NCI-H1417 treated with DMSO at 0.1 percent for 48 hours (cell line): Measurements from ENCODE around the gene PRC1.
"Not testable (repeated sequence)": the region's sequence is repeated elsewhere in the genome, so short reads cannot be mapped to it uniquely, and the experiment has no call there.

Experiments used
- DNase-seq: peaks from one replicate; lab custom pipeline; 2025; lab: John Stamatoyannopoulos, UW

Gene PRC1, protein sequence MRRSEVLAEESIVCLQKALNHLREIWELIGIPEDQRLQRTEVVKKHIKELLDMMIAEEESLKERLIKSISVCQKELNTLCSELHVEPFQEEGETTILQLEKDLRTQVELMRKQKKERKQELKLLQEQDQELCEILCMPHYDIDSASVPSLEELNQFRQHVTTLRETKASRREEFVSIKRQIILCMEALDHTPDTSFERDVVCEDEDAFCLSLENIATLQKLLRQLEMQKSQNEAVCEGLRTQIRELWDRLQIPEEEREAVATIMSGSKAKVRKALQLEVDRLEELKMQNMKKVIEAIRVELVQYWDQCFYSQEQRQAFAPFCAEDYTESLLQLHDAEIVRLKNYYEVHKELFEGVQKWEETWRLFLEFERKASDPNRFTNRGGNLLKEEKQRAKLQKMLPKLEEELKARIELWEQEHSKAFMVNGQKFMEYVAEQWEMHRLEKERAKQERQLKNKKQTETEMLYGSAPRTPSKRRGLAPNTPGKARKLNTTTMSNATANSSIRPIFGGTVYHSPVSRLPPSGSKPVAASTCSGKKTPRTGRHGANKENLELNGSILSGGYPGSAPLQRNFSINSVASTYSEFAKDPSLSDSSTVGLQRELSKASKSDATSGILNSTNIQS

DNA sequence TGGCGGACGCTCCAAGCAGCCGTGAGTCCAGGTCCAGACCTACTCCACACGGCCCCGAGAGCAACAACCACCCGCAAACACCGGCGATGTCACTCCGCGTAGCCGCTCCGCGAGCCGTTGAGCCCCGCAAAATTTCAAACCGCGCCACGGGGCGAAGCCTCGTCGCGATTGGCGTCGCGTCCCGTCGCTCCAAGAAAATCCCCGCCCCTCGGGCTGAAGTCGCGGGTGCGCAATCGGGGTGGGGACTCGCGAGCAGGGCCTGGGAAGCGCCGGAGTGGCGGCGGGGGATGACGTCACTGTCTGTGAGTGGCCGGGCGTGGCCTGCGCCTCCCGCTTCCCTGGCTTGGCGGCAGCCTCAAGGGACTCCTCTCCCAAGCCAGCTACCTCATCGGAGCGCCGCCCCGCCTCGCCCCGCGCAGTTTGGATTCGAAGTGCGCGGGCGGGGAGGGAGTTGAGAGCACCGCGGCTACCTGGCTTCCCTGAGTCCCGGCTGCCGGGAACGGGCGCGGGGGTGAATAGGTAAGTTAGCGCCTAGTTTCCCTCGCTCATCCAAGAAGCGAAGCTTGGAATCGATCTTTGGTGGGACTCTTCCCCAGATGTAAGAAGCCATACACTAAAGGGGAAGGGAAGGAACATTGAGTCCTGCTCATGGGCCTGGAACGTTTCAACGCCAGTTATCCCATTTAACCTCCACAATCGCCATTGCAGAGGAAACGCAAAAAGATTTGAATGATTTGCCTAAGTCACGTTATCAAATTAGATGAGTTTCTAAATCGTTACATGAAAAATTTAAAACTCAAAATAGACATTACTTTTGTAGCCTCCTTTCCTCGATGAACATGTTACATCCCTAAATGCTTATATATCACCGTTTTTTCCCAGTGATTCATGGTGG lies at the start of gene PRC1:
PRC1 (minus strand) TSS at position 119 of the 895 bp plus-strand sequence; CDS start at position 1, 118 bp downstream.
- DNase-seq, result peak; percentile 95

DNA sequence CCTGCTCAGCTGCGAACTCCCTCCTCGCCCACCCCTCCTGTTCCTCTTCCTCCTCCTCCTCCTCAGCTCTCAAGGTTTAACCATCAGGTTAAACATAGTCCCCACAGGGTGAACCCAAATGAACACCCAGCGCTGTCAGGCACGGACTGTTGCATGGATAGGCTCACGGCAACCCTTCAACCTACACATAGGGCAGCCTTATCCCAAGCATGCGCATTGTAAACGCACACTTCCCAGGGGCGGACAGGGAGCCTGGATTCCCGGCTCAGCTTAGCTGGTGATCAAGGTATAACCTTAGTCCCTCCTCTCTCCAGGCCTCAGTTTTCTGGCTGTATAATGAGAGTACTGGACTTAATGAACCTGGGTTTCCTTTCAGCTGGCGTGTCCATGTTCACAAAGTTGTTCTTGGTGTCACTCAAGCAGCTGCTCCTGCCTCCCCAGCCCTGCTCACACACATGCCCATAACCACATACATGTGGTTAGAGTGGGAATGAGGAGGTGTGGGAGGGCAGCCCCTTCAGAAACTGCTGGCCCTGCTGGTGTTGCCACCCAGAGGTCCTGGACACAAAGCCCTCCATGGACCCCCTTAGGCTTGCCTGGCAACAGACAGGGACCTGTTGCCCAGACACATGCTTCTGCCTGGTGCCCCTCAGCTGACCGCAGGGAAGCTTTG lies 49.0 kb upstream of the PRC1 start:
- no peak for DNase-seq

DNA sequence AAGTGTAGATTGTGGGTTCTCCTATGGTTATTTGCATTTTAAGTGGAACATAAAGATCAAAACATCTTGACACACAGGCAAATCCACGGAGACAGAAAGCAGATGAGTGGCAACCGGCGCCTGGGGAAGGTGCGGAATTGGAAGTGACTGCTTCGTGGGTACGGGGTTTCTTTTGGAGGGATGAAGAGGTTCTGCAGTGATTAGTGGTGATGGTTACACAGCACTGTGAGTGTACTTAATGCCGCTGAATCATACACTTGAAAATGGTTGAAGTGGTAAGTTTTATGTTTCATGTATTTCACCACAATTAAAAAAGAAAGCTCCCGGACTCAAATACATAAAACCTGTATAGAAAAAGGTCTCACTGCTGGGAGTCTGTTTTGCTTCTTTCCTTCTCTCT lies 46.5 kb upstream of the PRC1 start:
- no peak for DNase-seq

DNA sequence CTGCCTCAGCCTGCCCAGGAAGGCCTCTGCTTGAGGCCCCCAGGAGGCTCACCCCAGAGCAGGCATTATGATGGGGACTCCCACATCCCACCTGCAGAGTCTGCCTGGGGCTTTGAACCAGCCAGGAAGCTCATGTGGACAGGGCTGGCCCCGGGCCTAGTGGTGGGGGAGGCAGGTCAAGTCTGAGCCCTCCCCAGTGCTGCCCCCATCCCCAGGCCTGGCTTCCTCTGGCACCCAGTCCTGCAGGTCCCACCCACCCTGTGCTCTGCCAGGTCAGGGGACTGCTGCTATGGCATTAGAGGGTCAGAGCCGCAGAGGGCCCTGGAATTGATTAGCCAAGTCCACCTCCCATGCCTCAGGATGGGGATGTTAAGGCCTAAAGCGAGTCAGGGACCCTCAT lies 45.7 kb upstream of the PRC1 start:
- DNase-seq, result no peak

DNA sequence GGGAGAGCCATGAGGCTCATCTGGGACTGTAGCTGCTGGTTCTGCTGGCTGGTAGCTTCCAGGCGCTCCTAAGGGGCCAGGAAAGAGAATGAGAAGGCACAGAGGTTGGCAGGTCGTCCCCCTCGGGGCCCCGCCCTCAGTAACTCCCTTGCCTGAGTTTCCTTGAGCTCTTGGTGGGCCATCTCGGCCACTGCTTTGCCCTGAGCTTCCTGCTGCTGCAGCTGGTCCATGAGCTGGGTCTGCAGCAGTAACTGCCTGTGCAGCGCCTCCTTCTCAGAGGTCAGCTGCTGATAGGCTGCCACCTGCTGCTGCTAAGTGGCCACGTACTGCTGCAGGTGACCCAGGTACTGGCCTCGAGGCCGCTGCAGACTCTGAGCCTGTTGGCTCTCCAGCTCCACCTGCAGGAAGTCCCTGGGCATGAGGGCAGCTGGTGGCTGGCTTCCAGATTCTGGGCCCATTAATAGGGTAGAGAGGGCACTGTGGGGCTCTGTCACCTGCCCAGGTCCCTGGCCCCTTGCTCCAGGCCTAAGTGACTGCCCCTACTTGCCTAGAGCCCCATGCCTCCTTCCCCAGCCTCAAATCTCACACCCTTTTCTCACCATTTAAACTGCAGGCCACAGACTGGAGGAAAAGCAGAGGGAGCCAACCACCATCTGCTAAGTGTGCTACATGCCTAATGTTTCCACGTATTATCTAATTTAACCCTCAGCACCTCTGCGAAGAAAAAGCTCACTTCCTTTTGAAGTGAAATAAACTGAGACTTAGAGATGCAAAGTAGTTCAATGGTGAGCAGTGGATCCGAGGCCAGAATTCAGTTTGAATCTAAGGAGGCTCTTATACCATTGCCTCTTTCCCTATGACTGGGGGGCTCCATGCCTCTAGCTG lies 38.8 kb upstream of the PRC1 start:
- peak; percentile 28 for DNase-seq

DNA sequence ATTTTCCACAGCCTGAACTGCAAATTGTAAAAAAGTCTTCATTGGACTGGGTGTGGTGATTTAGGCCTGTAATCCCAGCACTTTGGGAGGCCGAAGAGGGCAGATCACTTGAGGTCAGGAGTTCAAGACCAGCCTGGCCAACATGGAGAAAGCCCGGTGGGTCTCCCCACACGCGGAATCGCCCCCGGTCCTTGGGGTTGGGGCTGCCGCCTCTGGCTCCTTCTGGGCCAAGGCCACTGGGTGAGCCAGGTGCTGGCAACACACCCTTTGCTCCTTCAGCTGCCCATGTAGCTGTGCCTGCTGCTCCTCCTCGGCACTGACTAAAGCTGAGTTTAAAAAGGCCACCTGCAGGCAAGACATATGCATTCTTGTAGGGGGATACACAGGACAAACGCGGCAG lies 37.5 kb upstream of the PRC1 start:
- no peak for DNase-seq

DNA sequence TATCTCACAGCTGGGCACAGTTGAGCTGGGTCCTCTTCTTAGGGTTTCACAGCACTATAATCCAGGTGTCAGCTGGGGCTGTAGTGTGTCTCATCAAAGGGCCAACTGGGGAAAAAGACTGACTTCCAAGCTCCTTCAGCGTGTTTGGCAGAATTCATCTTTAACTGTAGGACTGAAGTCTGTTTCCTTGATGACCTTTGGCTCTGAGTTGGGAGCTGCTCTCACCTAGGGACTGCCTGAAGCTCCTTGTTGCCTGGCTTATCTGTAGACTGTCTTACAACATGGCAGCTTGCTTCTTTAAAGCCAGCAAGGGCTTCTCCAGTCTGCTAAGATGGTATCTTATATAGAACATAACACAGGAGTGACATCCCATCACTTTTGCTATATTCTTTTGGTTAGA lies 33.3 kb upstream of the PRC1 start:
- no peak for DNase-seq

DNA sequence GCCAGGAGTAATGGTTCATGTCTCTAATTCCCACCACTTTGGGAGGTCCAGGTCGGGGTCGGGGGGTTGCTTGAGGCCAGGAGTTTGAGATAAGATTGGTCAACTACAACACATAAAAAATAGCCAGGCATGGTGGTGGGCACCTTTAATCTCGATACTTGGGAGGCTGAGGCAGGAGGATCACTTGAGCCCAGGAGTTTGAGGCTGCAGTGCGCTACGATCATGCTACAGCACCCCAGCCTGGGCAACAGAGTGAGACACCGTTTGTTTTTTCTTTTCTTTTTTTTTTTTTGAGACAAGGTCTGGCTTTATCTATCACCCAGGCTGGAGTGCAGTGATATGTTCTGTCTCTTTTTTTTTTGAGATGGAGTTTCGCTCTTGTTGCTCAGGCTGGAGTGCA lies 29.4 kb upstream of the PRC1 start:
- DNase-seq, result no peak

DNA sequence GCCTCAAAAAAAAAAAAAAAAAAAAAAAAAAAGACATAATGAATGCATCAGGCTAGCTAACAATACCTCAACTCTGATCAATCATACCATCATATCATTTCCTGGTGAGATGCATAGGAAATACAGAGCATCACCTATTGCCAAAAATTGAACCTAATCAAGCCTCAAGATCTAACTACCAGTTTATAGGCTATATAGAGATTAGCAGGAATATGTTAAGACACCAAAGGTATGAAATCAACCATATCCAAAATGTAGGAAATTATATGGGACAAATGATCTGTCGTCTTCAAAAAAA lies 28.4 kb upstream of the PRC1 start:
- DNase-seq, result no peak

DNA sequence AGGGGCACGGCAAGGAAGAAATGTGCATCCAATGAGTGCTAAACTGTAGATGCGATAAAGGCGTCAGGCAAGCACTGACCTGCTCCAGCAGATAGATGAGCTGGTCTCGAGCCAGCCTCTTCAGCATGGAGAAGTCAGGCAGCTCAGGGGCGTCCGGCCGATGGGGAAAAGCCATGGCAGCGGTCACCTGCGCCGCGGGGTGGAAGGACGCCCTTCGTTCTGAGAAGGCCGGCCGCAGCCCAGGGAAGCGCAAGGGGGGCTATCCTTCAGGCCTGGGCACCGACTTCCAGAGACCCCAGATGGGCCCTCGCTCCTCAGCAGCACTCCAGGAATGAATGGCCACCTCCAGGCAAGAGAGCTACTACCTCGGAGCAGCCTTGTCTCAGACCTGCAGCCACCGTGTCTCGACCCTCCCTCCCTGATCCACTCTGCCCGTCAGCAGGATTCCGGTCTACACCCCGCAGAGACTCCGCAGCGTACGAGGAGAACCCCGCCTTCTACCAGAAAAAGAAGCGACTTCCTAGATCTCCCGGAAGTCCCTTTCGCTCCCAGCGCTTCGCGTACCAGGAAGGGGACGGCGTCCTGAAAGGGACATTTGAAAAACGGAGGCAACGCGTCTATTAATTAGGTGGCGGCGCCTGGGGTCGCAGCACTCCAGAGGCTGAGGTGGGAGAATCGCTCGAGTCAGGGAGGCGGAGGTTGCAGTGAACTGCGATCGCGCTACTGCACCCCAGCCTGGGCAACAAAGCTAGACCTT lies 27.9 kb upstream of the PRC1 start, which contains the start of gene VPS33B:
VPS33B (minus strand) TSS at position 520 of the 757 bp plus-strand sequence; CDS start at position 175, 345 bp downstream.
- peak; percentile 66 for DNase-seq

DNA sequence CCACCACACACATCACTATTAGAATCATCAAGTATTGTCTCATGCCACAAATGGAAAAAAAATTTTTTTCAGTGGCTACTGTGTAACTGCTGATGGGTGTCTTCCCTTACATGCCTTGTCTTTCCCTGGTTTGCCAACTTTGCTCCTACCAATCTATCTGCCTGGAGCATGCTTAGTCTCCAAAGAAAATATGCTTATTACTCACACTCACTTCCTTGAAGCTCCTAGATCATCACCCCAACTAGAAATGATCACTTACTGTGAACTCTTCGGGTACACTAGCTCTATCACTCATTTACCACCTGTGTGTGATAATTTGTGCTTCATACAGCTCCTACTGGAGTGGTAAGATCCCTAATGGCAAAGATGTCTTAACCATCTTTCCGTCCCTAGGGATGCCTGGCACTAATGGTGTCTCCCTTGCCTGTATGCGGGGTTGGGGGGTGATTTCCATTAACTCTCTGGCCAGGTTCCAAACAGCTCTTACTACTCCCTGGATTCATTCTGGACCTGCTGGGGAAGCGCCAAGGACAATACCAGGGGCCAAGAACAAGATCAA lies 27.3 kb upstream of the PRC1 start:
- DNase-seq, result no peak

DNA sequence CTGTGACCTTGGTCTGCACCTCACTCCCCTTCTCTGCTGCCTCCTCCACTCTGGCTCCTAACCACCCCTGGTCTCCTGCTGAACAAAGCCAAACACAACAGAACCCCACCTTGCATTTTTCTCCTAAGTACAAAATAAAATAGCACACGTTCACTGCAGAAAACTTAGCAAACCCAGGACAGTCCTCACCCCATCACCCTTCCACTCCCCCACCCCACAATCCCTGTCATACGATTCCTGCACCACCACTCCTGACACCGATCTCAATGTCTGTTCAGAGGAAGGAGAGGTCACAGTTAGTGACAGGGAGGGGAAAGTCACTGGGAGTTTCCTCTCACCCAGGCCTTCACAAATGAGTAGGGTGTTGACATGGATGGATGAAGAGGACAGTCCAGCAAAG lies 23.8 kb upstream of the PRC1 start:
- no peak for DNase-seq

DNA sequence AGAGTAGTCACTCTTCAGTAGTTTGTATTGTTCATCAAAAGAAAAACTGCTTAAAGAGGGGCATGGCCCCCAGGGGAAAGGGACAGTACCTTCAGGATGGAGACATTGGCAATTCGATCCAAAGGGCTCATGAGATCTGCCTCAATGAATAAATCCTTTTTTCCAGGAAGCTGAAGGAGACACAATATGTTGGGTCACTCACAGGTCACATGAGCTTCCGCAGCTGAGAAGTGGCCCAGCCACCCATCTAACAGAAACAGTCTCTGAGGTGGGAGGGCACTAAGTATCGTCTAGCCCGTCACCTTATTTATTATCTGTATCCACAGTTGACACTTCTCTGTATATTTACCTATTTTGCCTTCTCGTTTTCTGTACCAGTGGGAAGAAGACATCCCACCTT lies 23.4 kb upstream of the PRC1 start:
- no peak for DNase-seq

DNA sequence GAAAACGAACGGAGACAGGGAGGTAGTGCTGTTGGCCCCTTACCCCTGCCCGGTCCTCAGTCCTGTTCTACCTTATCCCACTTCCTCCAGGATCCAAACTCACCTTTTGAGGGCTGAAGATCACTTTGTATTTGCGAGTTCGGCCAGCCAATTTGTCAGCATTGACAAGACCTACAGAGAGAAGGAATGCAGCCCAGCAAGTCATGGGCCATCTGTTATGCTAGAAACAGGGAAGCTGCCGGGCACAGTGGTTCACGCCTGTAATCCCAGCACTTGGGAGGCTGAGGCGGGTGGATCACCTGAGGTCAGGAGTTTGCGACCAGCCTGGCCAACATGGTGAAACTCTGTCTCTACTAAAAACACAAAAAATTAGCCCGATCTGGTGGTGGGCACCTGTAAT lies 19.4 kb upstream of the PRC1 start:
- DNase-seq, result not testable (repeated sequence)

DNA sequence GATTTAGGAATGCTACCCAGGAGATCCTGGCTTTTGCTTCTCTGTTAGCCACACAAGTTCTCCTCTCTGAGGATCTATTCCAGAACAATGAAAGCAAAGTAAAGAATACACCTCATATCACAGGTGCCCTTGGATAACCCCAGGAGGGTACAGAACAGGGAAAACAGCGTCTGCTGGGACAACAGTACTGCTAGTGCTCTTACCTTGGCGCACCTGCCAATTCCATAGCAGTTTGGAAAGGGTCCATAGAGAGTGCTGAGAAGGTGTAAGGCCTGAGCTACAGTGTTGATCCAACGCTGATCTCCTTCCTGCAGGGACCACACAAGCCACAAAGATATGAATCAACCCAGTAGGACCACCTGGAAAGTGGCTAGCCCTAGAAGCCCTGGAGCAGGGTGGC lies 12.9 kb upstream of the PRC1 start:
- no peak for DNase-seq

DNA sequence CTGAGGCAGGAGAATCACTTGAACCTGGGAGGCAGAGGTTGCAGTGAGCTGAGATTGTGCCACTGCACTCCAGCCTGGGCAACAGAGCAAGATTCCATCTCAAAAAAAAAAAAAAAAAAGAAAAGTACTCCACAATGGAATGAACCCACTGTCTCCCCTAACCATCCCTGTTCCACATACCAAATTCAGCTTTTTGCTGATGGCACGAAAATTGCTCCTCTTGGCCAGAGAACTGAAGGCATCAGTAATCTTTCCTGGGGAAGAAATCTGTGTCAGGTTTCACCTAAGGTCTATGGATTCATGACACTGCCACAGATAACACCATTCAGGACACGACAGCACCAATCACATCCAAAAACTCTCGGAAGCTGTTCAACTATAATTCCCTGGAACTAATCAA lies 6.9 kb upstream of the PRC1 start:
- DNase-seq, result no peak

DNA sequence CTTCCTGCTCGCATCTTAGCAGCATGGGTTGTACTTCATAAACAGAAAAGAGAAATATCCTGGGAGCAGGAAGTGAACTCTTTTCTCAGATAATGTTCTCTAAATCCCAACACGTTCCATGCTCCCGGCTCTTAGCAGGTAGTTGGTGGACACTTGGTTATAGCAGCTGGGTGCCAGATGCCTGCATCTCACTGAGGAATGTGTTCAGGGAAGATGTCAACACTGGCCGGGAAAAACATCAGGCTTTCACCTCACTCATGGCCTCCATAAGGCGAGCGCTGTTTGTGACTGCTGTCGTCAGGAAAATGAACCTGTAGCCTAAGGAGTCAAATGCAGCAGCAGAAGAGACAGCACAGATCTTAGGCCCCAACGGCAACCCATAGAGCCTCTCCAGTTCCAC lies 4.4 kb upstream of the PRC1 start:
- no peak for DNase-seq

DNA sequence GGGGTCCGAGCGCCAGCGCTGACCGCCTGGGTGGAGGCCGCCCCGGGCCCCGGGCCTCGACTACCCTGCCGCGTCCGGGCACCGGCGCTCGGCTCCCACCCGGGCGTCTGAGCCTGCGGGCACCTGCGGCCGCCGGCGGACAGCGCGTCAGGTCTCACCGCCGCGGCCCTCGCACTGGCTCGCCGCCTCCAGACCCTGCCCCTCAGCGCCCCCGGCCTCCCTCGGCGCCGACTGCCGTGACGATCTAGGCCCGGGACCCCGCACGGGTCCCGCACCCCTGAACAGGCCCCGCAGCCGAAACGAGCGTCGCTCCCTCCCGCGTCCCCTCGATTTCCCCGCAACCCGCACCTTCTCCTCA lies 297 bp downstream of the PRC1 start:
- no peak for DNase-seq

DNA sequence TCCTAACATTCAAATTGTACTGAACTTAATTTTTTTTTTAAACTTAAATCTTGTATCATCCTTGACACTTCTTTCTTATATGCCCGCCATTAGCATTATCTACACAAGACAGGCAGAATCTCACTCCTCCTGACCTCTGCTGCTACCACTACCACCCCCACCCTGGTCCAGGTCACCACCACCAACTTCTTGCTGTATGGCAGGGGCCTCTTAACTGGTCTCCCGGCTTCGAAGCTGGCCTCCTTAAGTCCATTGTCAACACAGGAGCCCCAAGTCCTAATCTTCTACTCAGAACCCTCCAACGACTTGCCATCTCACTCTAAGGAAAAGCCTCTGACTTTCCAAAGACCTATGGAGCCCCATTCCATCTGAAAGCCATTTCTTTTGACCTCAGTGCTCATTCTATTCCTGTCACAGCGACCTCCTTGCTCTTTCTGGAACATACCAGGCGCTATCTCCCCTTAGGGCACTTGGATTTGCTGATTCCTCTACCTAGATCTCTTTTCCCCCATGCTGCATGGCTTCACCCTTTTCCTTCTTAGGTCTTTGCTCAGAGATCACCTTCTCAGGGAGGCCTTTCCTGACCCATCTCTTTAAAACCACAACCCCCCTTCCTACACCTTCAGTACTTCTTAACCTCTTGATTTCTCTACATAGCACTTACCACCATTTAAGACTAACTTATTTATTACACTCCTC lies 2.6 kb downstream of the PRC1 start:
- no peak for DNase-seq

DNA sequence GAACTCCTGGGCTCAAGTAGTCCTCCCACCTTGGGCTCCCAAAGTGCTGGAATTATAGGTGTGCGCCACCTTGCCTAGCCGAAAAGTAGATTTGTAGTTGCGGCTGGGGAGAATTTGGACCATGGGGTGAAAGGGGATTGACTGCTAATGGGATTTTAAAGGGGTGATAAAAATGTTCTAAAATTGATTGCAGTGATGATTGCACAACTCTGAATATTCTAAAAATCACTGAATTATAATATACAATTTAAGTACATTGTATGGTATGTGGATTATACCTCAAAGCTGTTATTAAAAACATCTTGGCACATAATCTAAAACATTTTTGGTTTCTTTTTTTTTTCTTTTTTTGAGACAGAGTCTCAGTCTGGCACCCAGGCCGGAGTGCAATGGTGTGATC lies 3.9 kb downstream of the PRC1 start:
- no peak for DNase-seq
